HG02763 (cell line): ENCODE measurements around the gene RC3H1.
"Not testable (repeated sequence)": the region's sequence is repeated elsewhere in the genome, so short reads cannot be mapped to it uniquely, and the experiment has no call there.

Source experiments
- ATAC-seq: cut with Tn5 transposase; IDR thresholded peaks from one replicate; pipeline ENCODE4 v1.9.1; 2021; ENCODE audit warnings: mild to moderate bottlenecking, moderate library complexity; ENCODE audit not compliant: unreplicated experiment

Gene RC3H1

GRCh38 chr1:174031099-174031498 is 8.9 kb upstream of the RC3H1 start:
- ATAC-seq = no peak

- no peak for ATAC-seq
These were observed 6.3 kb upstream of the RC3H1 start for GRCh38 chr1:174028495-174028894.

- ATAC-seq = no peak
These were observed 1.3 kb upstream of the RC3H1 start for GRCh38 chr1:174023440-174023839.

- no peak for ATAC-seq
These were observed 770 bp upstream of the RC3H1 start for GRCh38 chr1:174022976-174023277.

GRCh38 chr1:174021591-174022079 is 522 bp downstream of the RC3H1 start:
- peak; percentile 30 for ATAC-seq

GRCh38 chr1:174018565-174018964 is 3.6 kb downstream of the RC3H1 start:
- no peak for ATAC-seq

- no peak for ATAC-seq
These were observed 4.8 kb downstream of the RC3H1 start for GRCh38 chr1:174017231-174017970.

GRCh38 chr1:174013864-174014418 is 8.2 kb downstream of the RC3H1 start:
- ATAC-seq = no peak

GRCh38 chr1:174008979-174009378 is 13.2 kb downstream of the RC3H1 start:
- ATAC-seq = no peak

- no peak for ATAC-seq
These were observed 13.9 kb downstream of the RC3H1 start for GRCh38 chr1:174008269-174008668.

GRCh38 chr1:174007851-174008250 is 14.3 kb downstream of the RC3H1 start:
- no peak for ATAC-seq

- peak; percentile 76 for ATAC-seq
These were observed 17.1 kb downstream of the RC3H1 start for GRCh38 chr1:174005032-174005431.

- no peak for ATAC-seq
These were observed 18.3 kb downstream of the RC3H1 start for GRCh38 chr1:174003867-174004266.

- no peak for ATAC-seq
These were observed 20.6 kb downstream of the RC3H1 start for GRCh38 chr1:174001573-174001972.

GRCh38 chr1:174000371-174000770 is 21.8 kb downstream of the RC3H1 start:
- no peak for ATAC-seq

- ATAC-seq = no peak
These were observed 24.4 kb downstream of the RC3H1 start for GRCh38 chr1:173997791-173998190.

GRCh38 chr1:173996995-173997394 is 25.2 kb downstream of the RC3H1 start:
- ATAC-seq = no peak

GRCh38 chr1:173995475-173995874 is 26.7 kb downstream of the RC3H1 start:
- no peak for ATAC-seq

GRCh38 chr1:173993948-173994347 is 28.2 kb downstream of the RC3H1 start:
- not testable (repeated sequence) for ATAC-seq

- ATAC-seq = no peak
These were observed 34.1 kb downstream of the RC3H1 start for GRCh38 chr1:173988068-173988467.

GRCh38 chr1:173986951-173987350 is 35.2 kb downstream of the RC3H1 start:
- no peak for ATAC-seq

- no peak for ATAC-seq
These were observed 51.9 kb downstream of the RC3H1 start for GRCh38 chr1:173970252-173970651.

- not testable (repeated sequence) for ATAC-seq
These were observed 56.3 kb downstream of the RC3H1 start for GRCh38 chr1:173965896-173966295.
